HCT116 (cell line): Measurements from ENCODE around the gene DTD1. TPM values are rescaled to one million over a fixed set of nuclear protein-coding genes. Genes with fewer than 3 reads are reported as not detected.

Experiments used
- ATAC-seq: fragments of 200-7000 bp; cut with Tn5 transposase; 2 replicates; pipeline ENCODE4 v1.9.1; 2020; ENCODE audit warnings: mild to moderate bottlenecking, moderate library complexity
- BruUV-seq: library from RNA; stranded (reverse); fragments of 400-500 nt; replicated peaks from 2 replicates; lab custom pipeline; 2021; lab: Mats Ljungman, UMichigan
- CTCF ChIA-PET: fragments of 300-600 bp; sonication (Branson Sonifier 250); formaldehyde crosslinking; loops from one replicate; lab custom pipeline; 2021; ENCODE audit warnings: antibody characterized with exemption; lab: Charles Lee
- POLR2A ChIA-PET: fragments of 300-600, 350-600 bp; sonication (Branson Sonifier 250); formaldehyde crosslinking; loops from one replicate; lab custom pipeline; 2021; ENCODE audit warnings: antibody characterized with exemption; lab: Charles Lee
- RAD21 ChIA-PET, 2 experiments: fragments of 300-600 bp; sonication (Branson Sonifier 250); formaldehyde crosslinking; loops; one replicate each; lab custom pipeline; 2023; ENCODE audit warnings: low total read pairs in 2 of 2; ENCODE audit not compliant: uncharacterized antibody in 2 of 2, unreplicated experiment in 2 of 2, low non-redundant PET in 1 of 2; lab: Charles Lee
- DNase-seq: peaks from one replicate; pipeline ENCODE4 v3.0.0-alpha.2; 2010; ENCODE audit warnings: low read depth, low spot score
- H2AFZ ChIP-seq: fragments of 200-600 bp; shearing (Covaris generic), sonication (generic); 2 replicates; pipeline ENCODE4 v1.6.1; 2017; ENCODE audit warnings: low read depth, mixed run types, mixed read lengths, antibody characterized with exemption, low read length; ENCODE audit not compliant: poor library complexity, severe bottlenecking
- H3K27ac ChIP-seq: 2 replicates; pipeline ENCODE4 v1.5.1; 2012; ENCODE audit warnings: low read depth, low read length
- H3K27me3 ChIP-seq: fragments of 200-600 bp; sonication (generic); 2 replicates; pipeline ENCODE4 v1.6.1; 2016; ENCODE audit warnings: mixed run types, low read length, mixed read lengths; ENCODE audit not compliant: insufficient read depth
- H3K36me3 ChIP-seq, 2 experiments: fragments of 200-500 bp in 1 of 2; fragments of 200-600 bp in 1 of 2; sonication (Bioruptor generic) in 1 of 2; sonication (generic) in 1 of 2; 2 replicates each; pipeline versions ENCODE4 v1.5.1 to v1.6.1; 2014 to 2016; ENCODE audit warnings: low read length in 2 of 2, inconsistent platforms in 1 of 2, mixed read lengths in 1 of 2, mixed run types in 1 of 2; ENCODE audit not compliant: insufficient read depth in 2 of 2, control insufficient read depth in 1 of 2
- H3K4me1 ChIP-seq, 2 experiments: fragments of 200-600 bp in 1 of 2; sonication (generic) in 1 of 2; 2 replicates each; pipeline versions ENCODE4 v1.5.1 to v1.6.1; 2012 to 2017; ENCODE audit warnings: low read length in 2 of 2, inconsistent platforms in 1 of 2, mild to moderate bottlenecking in 1 of 2, mixed read lengths in 1 of 2, mixed run types in 1 of 2, moderate library complexity in 1 of 2; ENCODE audit not compliant: insufficient read depth in 2 of 2, control insufficient read depth in 1 of 2
- H3K4me2 ChIP-seq: fragments of 200-600 bp; sonication (generic); 2 replicates; pipeline ENCODE4 v1.6.1; 2017; ENCODE audit warnings: mixed run types, low read length, mixed read lengths
- H3K4me3 ChIP-seq, 2 experiments: fragments of 200-600 bp in 1 of 2; sonication (generic) in 1 of 2; replicated peaks in 1 of 2; 2 replicates each; pipeline ENCODE4 v1.5.1; 2011 to 2016; ENCODE audit warnings: low read length in 2 of 2, control low read depth in 1 of 2, low read depth in 1 of 2, mild to moderate bottlenecking in 1 of 2, mixed read lengths in 1 of 2, mixed run types in 1 of 2
- H3K79me2 ChIP-seq: fragments of 200-600 bp; sonication (generic); 2 replicates; pipeline ENCODE4 v1.6.1; 2017; ENCODE audit warnings: mild to moderate bottlenecking, mixed run types, low read length, moderate library complexity, mixed read lengths; ENCODE audit not compliant: insufficient read depth
- H3K9ac ChIP-seq: fragments of 200-600 bp; sonication (generic); 2 replicates; pipeline ENCODE4 v1.6.1; 2016; ENCODE audit warnings: low read length, mixed read lengths
- H3K9me2 ChIP-seq: fragments of 200-600 bp; sonication (generic), shearing (Covaris generic); 2 replicates; pipeline ENCODE4 v1.6.1; 2017; ENCODE audit warnings: mixed run types, mild to moderate bottlenecking, moderate library complexity; ENCODE audit not compliant: insufficient read depth
- H3K9me3 ChIP-seq, 2 experiments: fragments of 200-500 bp in 1 of 2; fragments of 200-600 bp in 1 of 2; sonication (Bioruptor generic) in 1 of 2; sonication (generic) in 1 of 2; 2 replicates each; pipeline ENCODE4 v1.6.1; 2014 to 2017; ENCODE audit warnings: low read length in 2 of 2, mixed read lengths in 2 of 2, inconsistent platforms in 1 of 2, low read depth in 1 of 2, mild to moderate bottlenecking in 1 of 2, mixed run types in 1 of 2, moderate library complexity in 1 of 2; ENCODE audit not compliant: control insufficient read depth in 1 of 2, insufficient read depth in 1 of 2
- H4K20me1 ChIP-seq: fragments of 200-600 bp; sonication (generic), shearing (Covaris generic); 2 replicates; pipeline ENCODE4 v1.6.1; 2017; ENCODE audit warnings: mixed run types, mild to moderate bottlenecking, moderate library complexity; ENCODE audit not compliant: insufficient read depth
- CBX3 ChIP-seq: IDR thresholded peaks from 2 replicates; pipeline ENCODE4 v1.6.1; 2012; ENCODE audit warnings: low read depth
- CTCF ChIP-seq, 3 experiments: fragments of 200-600 bp in 1 of 3; sonication (generic) in 1 of 3; IDR thresholded peaks in 2 of 3; conservative IDR thresholded peaks in 1 of 3; 2 replicates each; pipeline ENCODE4 v1.5.1; 2012 to 2017; ENCODE audit warnings: low read depth in 2 of 3, low read length in 2 of 3, antibody characterized with exemption in 1 of 3, borderline replicate concordance in 1 of 3, control low read depth in 1 of 3, mild to moderate bottlenecking in 1 of 3, mixed read lengths in 1 of 3, mixed run types in 1 of 3, moderate library complexity in 1 of 3; ENCODE audit not compliant: insufficient read depth in 1 of 3
- EGR1 ChIP-seq: IDR thresholded peaks from 2 replicates; pipeline ENCODE4 v1.6.1; 2012; ENCODE audit warnings: low read depth
- ELF1 ChIP-seq: IDR thresholded peaks from 2 replicates; pipeline ENCODE4 v1.6.1; 2012; ENCODE audit warnings: low read depth, borderline replicate concordance
- EZH2 ChIP-seq: fragments of 200-600 bp; sonication (generic); IDR thresholded peaks from 2 replicates; pipeline ENCODE4 v1.6.1; 2017; ENCODE audit warnings: antibody characterized with exemption, mixed run types
- EZH2phosphoT487 ChIP-seq: fragments of 200-600 bp; IDR thresholded peaks from 2 replicates; pipeline ENCODE4 v1.6.1; 2018; ENCODE audit warnings: antibody characterized with exemption, borderline replicate concordance
- POLR2AphosphoS5 ChIP-seq: IDR thresholded peaks from 2 replicates; pipeline ENCODE4 v1.6.1; 2011; ENCODE audit warnings: mild to moderate bottlenecking, low read depth, low read length, moderate library complexity
- RAD21 ChIP-seq: IDR thresholded peaks from 2 replicates; pipeline ENCODE4 v1.6.1; 2012; ENCODE audit warnings: low read depth, mild to moderate bottlenecking
- SP1 ChIP-seq: IDR thresholded peaks from 2 replicates; pipeline ENCODE4 v1.6.1; 2012; ENCODE audit warnings: low read depth
- TCF7L2 ChIP-seq: IDR thresholded peaks from 2 replicates; pipeline ENCODE4 v1.7.0; 2011; ENCODE audit warnings: borderline replicate concordance, inconsistent platforms; ENCODE audit not compliant: insufficient read depth, insufficient read length; ENCODE audit errors: extremely low read depth
- YY1 ChIP-seq: IDR thresholded peaks from 2 replicates; pipeline ENCODE4 v1.6.1; 2011; ENCODE audit warnings: low read length, low read depth, moderate library complexity, mild to moderate bottlenecking; ENCODE audit not compliant: insufficient replicate concordance; ENCODE audit errors: extremely low read depth
- ZFX ChIP-seq: fragments of 450-650 bp; IDR thresholded peaks from 2 replicates; pipeline ENCODE4 v1.6.1; 2017
- intact Hi-C: fragments of 100-400 bp; cut with micrococcal nuclease; formaldehyde crosslinking; loops from 2 replicates; pipeline ENCODE4 v1.10.0; 2022
- total RNA-seq: library from RNA; stranded (reverse); gene quantifications from one replicate; pipeline ENCODE4 v1.2.1, GENCODE V29; 2021; ENCODE audit not compliant: unreplicated experiment
- TF ChIP-seq, protein P1 (sequence below): IDR thresholded peaks from 2 replicates; pipeline ENCODE4 v1.6.1; 2011; ENCODE audit warnings: mild to moderate bottlenecking, low read length, moderate library complexity; ENCODE audit not compliant: insufficient replicate concordance; ENCODE audit errors: extremely low read depth

DTD1 gene
- total RNA-seq, 1 experiment from 2014 or later: 54.5 TPM

DNA sequence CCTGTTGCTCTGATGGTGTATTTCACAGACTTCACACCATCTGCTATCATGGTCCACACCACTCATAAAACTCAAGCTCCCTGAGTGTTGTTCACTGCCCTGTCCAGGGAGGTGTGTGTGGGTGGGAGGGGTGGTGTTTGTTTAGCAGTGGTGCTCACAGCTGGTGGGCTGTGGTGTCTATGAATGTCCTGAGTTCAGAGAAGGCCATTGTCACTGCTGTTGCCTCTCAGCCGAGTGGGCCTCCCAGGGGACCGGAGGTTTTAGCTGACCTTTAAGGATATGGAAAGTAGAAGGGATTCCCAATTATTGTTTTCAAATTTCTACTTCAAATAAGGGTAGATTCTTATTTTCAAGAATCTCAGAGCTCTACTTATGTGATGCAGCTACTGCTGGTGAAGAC, 45.6 kb downstream of the DTD1 start:
- Histone ChIP-seq H3K79me2 (no peaks in the 10 kb centered on the region), H3K36me3 (no peaks in the 10 kb centered on the region), H3K4me1 (no peaks in the 10 kb centered on the region), H3K4me3 (no peak overlapping the region), H3K9me3 (no peaks in the 10 kb centered on the region), H2AFZ (no peak overlapping the region), H4K20me1 (no peaks in the 10 kb centered on the region), H3K9ac (no peak overlapping the region), H3K4me2 (no peak overlapping the region), H3K27me3 (no peaks in the 10 kb centered on the region), H3K9me2 (no peaks in the 10 kb centered on the region), H3K27ac (no peak overlapping the region)
- no TSS peak for BruUV-seq
- ATAC-seq (no peak), DNase-seq (no peak)
- intact Hi-C loops: loop anchor here (2.0 kb wide), 2 partner anchors 951 to 1029 kb away; no protein-coding TSS in a partner anchor
- no peak for TF ChIP-seq EZH2phosphoT487
- TF ChIP-seq EZH2: no peak
- no peak for TF ChIP-seq POLR2AphosphoS5
- RAD21 ChIA-PET: no interaction called here
- CTCF ChIA-PET: no interaction called here
- POLR2A ChIA-PET: no interaction called here

DNA sequence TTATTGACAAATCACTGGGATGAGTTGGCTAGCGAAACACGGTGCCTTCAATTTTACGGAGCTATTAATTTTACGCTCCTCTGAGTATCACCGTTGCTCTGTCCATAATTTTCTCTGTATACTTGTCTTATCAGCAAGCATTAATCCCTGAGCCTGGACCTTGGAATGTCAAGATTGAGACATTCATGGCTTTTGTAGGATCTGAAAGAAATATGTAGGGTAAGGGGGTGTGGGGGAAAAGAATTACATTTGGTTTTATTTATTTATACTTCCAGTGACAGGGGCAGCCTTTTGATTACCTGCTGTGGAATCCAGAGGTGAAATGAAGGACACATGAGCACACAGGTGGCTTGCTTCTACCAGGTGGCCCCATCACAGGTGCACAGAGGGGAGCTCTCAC, 46.6 kb downstream of the DTD1 start:
- CTCF ChIA-PET: no interaction called here
- POLR2A ChIA-PET: no interaction called here

More for the DNA sequence above, 46.6 kb downstream of the DTD1 start:
- intact Hi-C loops: no loop called here
- RAD21 ChIA-PET: no interaction called here
- Histone ChIP-seq H3K79me2 (no peaks in the 10 kb centered on the region), H3K27ac (no peak overlapping the region), H3K9me2 (no peaks in the 10 kb centered on the region), H3K4me1 (no peaks in the 10 kb centered on the region), H4K20me1 (no peaks in the 10 kb centered on the region), H3K4me3 (no peak overlapping the region), H3K27me3 (no peaks in the 10 kb centered on the region), H3K36me3 (no peaks in the 10 kb centered on the region), H3K9me3 (no peaks in the 10 kb centered on the region), H3K4me2 (no peak overlapping the region), H2AFZ (no peak overlapping the region), H3K9ac (no peak overlapping the region)
- TF ChIP-seq ELF1: no peak
- TF ChIP-seq CTCF (IDR thresholded peaks at IDR 0.05 in 2 of 3, conservative IDR thresholded peaks at IDR 0.05 in 1 of 3; ENCODE audit: borderline replicate concordance in 1 of 3, insufficient read depth in 1 of 3, low read depth in 2 of 3, low read length in 2 of 3): no peak
- no peak for TF ChIP-seq EGR1
- TF ChIP-seq SP1: no peak
- no peak for TF ChIP-seq YY1
- TF ChIP-seq RAD21: no peak
- TF ChIP-seq, protein P1, sequence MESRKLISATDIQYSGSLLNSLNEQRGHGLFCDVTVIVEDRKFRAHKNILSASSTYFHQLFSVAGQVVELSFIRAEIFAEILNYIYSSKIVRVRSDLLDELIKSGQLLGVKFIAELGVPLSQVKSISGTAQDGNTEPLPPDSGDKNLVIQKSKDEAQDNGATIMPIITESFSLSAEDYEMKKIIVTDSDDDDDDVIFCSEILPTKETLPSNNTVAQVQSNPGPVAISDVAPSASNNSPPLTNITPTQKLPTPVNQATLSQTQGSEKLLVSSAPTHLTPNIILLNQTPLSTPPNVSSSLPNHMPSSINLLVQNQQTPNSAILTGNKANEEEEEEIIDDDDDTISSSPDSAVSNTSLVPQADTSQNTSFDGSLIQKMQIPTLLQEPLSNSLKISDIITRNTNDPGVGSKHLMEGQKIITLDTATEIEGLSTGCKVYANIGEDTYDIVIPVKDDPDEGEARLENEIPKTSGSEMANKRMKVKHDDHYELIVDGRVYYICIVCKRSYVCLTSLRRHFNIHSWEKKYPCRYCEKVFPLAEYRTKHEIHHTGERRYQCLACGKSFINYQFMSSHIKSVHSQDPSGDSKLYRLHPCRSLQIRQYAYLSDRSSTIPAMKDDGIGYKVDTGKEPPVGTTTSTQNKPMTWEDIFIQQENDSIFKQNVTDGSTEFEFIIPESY: no peak
- TF ChIP-seq CBX3: no peak
- no peak for TF ChIP-seq EZH2phosphoT487
- no peak for TF ChIP-seq TCF7L2
- TF ChIP-seq ZFX: no peak
- no peak for ATAC-seq
- no peak for DNase-seq
- no TSS peak for BruUV-seq
